HEK293T (cell line): ENCODE data around the gene SIPA1L3.

Experiments
- BHLHE40 ChIP-seq: fragments of 450-650 bp; IDR thresholded peaks from 2 replicates; pipeline ENCODE4 v1.6.1; 2016; ENCODE audit warnings: mild to moderate bottlenecking, moderate library complexity, borderline replicate concordance
- ELF4 ChIP-seq: fragments of 450-650 bp; IDR thresholded peaks from 2 replicates; pipeline ENCODE4 v1.6.1; 2017; ENCODE audit warnings: antibody characterized with exemption
- FOXA1 ChIP-seq: fragments of 450-650 bp; IDR thresholded peaks from 2 replicates; pipeline ENCODE4 v1.6.1; 2016; ENCODE audit warnings: mild to moderate bottlenecking
- L3MBTL2 ChIP-seq: fragments of 450-650 bp; conservative IDR thresholded peaks from 2 replicates; pipeline ENCODE4 v1.6.1; 2016; ENCODE audit warnings: mild to moderate bottlenecking
- NFRKB ChIP-seq: fragments of 450-650 bp; IDR thresholded peaks from 2 replicates; pipeline ENCODE4 v1.6.1; 2016; ENCODE audit warnings: mild to moderate bottlenecking, moderate library complexity
- SP1 ChIP-seq: fragments of 450-650 bp; IDR thresholded peaks from 2 replicates; pipeline ENCODE4 v1.6.1; 2017
- SUZ12 ChIP-seq: fragments of 450-650 bp; IDR thresholded peaks from 2 replicates; pipeline ENCODE4 v1.6.1; 2016; ENCODE audit warnings: mild to moderate bottlenecking
- TARDBP ChIP-seq: fragments of 450-650 bp; IDR thresholded peaks from 2 replicates; pipeline ENCODE4 v1.6.1; 2016
- ZNF384 ChIP-seq: fragments of 450-650 bp; IDR thresholded peaks from 2 replicates; pipeline ENCODE4 v1.6.1; 2016

DNA sequence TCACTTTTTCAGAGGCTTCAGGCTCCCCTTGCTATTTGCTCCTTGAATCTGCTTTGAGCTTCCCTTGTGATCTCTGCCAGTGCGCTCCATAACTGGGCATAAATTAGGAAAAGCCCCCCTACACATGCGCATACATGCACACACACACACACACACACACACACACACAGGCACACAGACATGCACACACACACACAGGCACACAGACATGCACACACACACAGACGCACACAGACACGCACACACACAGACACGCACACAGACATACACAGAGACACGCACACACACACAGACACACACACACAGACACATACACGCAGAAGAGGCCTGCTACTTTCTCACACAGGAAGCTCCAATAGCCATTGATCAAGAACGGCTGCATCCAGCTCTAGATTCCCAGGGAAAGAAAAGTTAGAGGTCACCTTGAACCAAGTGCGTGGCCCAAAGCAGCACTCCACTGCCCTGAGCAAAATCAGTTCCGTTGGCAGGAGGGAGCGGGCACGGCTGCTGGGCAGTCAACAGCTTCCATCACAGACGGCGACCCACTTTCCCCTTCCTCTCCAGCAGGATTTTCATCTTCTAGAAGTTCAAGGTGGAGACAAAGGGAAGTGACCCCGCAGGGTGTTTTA lies 171.4 kb downstream of the SIPA1L3 start:
- TF ChIP-seq SP1, result no peak
- TF ChIP-seq BHLHE40, result no peak
- TF ChIP-seq L3MBTL2, result no peak
- TF ChIP-seq SUZ12, result no peak
- TF ChIP-seq ZNF384, result no peak
- TF ChIP-seq ELF4, result no peak
- TF ChIP-seq NFRKB, result no peak
- no peak for TF ChIP-seq FOXA1
- TF ChIP-seq TARDBP, result no peak
